Activated T-helper 17 cell treated with anti-CD3 and anti-CD28 coated beads, Interleukin-2, amount 50 U/mL, for 72 hours (primary cell): Measurements from ENCODE around the gene MPPE1. TPM values are rescaled to one million over a fixed set of nuclear protein-coding genes. Genes with fewer than 3 reads are reported as not detected.

Experiments used
- ATAC-seq: fragments of 150-1000 bp; cut with Tn5 transposase; replicated peaks from 2 replicates; pipeline ENCODE4 v1.10.0; 2021; ENCODE audit warnings: mild to moderate bottlenecking, moderate library complexity
- H3K27ac Mint-ChIP-seq: one replicate; pipeline ENCODE4 v1.8.0; 2022; ENCODE audit warnings: mixed read lengths
- H3K27me3 Mint-ChIP-seq: one replicate; pipeline ENCODE4 v1.8.0; 2022; ENCODE audit warnings: mixed read lengths
- H3K36me3 Mint-ChIP-seq: one replicate; pipeline ENCODE4 v1.8.0; 2022; ENCODE audit warnings: low read depth, mild to moderate bottlenecking, mixed read lengths
- H3K4me1 Mint-ChIP-seq: one replicate; pipeline ENCODE4 v1.8.0; 2022; ENCODE audit warnings: mixed read lengths
- H3K4me3 Mint-ChIP-seq: one replicate; pipeline ENCODE4 v1.8.0; 2022; ENCODE audit warnings: mild to moderate bottlenecking, mixed read lengths
- H3K9me3 Mint-ChIP-seq: one replicate; pipeline ENCODE4 v1.8.0; 2022; ENCODE audit warnings: mixed read lengths
- total RNA-seq, 2 donors: library from RNA; stranded (reverse); gene quantifications; one replicate each; pipeline ENCODE4 v1.2.3, GENCODE V29; 2022

The MPPE1 gene
- total RNA-seq, 2 donors from 2014 or later, result 34.4 to 38.1 TPM

- ATAC-seq, result no peak
- no peak overlapping the region for H3K4me3 Mint-ChIP-seq
- H3K36me3 Mint-ChIP-seq, result no peaks in the 10 kb centered on the region
- no peaks in the 10 kb centered on the region for H3K4me1 Mint-ChIP-seq
- H3K9me3 Mint-ChIP-seq, result no peaks in the 10 kb centered on the region
- no peaks in the 10 kb centered on the region for H3K27me3 Mint-ChIP-seq
- no peak overlapping the region for H3K27ac Mint-ChIP-seq
Measured at GRCh38 chr18:11842562-11842961, 65.6 kb downstream of the MPPE1 start.

- no peaks in the 10 kb centered on the region for H3K36me3 Mint-ChIP-seq
- ATAC-seq, result no peak
- H3K4me1 Mint-ChIP-seq, result no peaks in the 10 kb centered on the region
- H3K27ac Mint-ChIP-seq, result no peak overlapping the region
- H3K9me3 Mint-ChIP-seq, result no peaks in the 10 kb centered on the region
- no peaks in the 10 kb centered on the region for H3K27me3 Mint-ChIP-seq
- H3K4me3 Mint-ChIP-seq, result no peak overlapping the region
Measured at GRCh38 chr18:11840493-11840892, 67.6 kb downstream of the MPPE1 start.

GRCh38 chr18:11839556-11839955 lies 68.6 kb downstream of the MPPE1 start:
- H3K4me3 Mint-ChIP-seq, result no peak overlapping the region
- no peaks in the 10 kb centered on the region for H3K4me1 Mint-ChIP-seq
- H3K27me3 Mint-ChIP-seq, result no peaks in the 10 kb centered on the region
- H3K36me3 Mint-ChIP-seq, result no peaks in the 10 kb centered on the region
- H3K27ac Mint-ChIP-seq, result no peak overlapping the region
- H3K9me3 Mint-ChIP-seq, result no peaks in the 10 kb centered on the region
- no peak for ATAC-seq

DNA sequence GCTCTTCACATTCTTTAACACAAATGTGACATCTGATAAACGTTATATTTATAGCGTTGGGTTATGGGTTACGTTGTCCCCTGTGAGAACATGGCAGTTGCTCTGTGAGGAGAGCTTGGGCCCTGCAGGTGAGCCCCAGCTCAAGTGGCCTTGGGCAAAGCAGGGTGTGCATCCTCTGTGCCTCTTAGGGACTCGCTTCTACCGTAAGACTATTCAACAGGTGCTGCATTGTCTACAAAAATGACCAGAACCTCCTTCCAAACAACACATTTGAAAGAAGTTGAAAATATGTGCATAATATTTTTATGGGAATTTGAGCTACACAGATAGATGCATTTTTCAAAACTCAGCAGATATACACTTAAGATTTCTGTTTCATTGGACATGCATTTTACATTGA lies 73.3 kb downstream of the MPPE1 start:
- Mint-ChIP-seq H3K27me3 (no peaks in the 10 kb centered on the region), H3K4me3 (no peak overlapping the region), H3K4me1 (no peaks in the 10 kb centered on the region), H3K27ac (no peak overlapping the region), H3K36me3 (no peaks in the 10 kb centered on the region), H3K9me3 (no peaks in the 10 kb centered on the region)
- ATAC-seq, result no peak

Other genes with a start within 250 kb of the MPPE1 start
- under 1 TPM; 0.30 to 0.32 TPM for gene GNAL, start 219.1 kb downstream of the MPPE1 start, total RNA-seq
- gene CHMP1B, start 56.9 kb downstream of the MPPE1 start, total RNA-seq, result 10 to 100 TPM; 18.8 to 21.5 TPM
- gene IMPA2, start 73.2 kb upstream of the MPPE1 start, total RNA-seq, result 10 to 100 TPM; 18.3 to 23.7 TPM
- gene ANKRD62, start 185.5 kb upstream of the MPPE1 start, total RNA-seq, result not detected